Smooth muscle cell (in vitro differentiated cells): ENCODE measurements around the gene TUBB1. TPM values are rescaled to one million over a fixed set of nuclear protein-coding genes. Genes with fewer than 3 reads are reported as not detected.
A peak's percentile ranks its signal among the peaks of the same experiment; 100 is the strongest.

Experiments used
- DNase-seq: peaks from one replicate; lab custom pipeline; 2025; ENCODE audit not compliant: unreplicated experiment; lab: John Stamatoyannopoulos, UW
- H2AFZ ChIP-seq: fragments of 200-600 bp; sonication (generic); 2 replicates; pipeline ENCODE4 v1.6.0; 2016; ENCODE audit warnings: antibody characterized with exemption, low read depth, mild to moderate bottlenecking
- H3F3A ChIP-seq: fragments of 200-600 bp; sonication (generic); 2 replicates; pipeline ENCODE4 v1.6.0; 2017; ENCODE audit warnings: antibody characterized with exemption, low read depth
- H3K27ac ChIP-seq: fragments of 200-600 bp; sonication (generic); 2 replicates; pipeline ENCODE4 v1.5.1; 2016; ENCODE audit warnings: low read depth, mild to moderate bottlenecking
- H3K27me3 ChIP-seq: fragments of 200-600 bp; sonication (generic); 2 replicates; pipeline ENCODE4 v1.6.1; 2016; ENCODE audit warnings: low read depth, mild to moderate bottlenecking
- H3K36me3 ChIP-seq: fragments of 200-600 bp; sonication (generic); 2 replicates; pipeline ENCODE4 v1.5.1; 2016; ENCODE audit warnings: low read depth
- H3K4me1 ChIP-seq: fragments of 200-600 bp; sonication (generic); 2 replicates; pipeline ENCODE4 v1.5.1; 2016; ENCODE audit warnings: low read depth
- H3K4me2 ChIP-seq: fragments of 200-600 bp; sonication (generic); 2 replicates; pipeline ENCODE4 v1.6.0; 2016; ENCODE audit warnings: mild to moderate bottlenecking
- H3K4me3 ChIP-seq: fragments of 200-600 bp; sonication (generic); 2 replicates; pipeline ENCODE4 v1.5.1; 2016; ENCODE audit warnings: mild to moderate bottlenecking
- H3K79me2 ChIP-seq: fragments of 200-600 bp; sonication (generic); 2 replicates; pipeline ENCODE4 v1.6.0; 2016; ENCODE audit warnings: low read depth, mild to moderate bottlenecking
- H3K9ac ChIP-seq: fragments of 200-600 bp; sonication (generic); 2 replicates; pipeline ENCODE4 v1.6.0; 2016; ENCODE audit warnings: low read depth
- H3K9me3 ChIP-seq: fragments of 200-600 bp; sonication (generic); replicated peaks from 2 replicates; pipeline ENCODE4 v1.5.1; 2016; ENCODE audit warnings: low read depth
- H4K20me1 ChIP-seq: fragments of 200-600 bp; sonication (generic); 2 replicates; pipeline ENCODE4 v1.6.0; 2016; ENCODE audit warnings: low read depth
- CTCF ChIP-seq: fragments of 200-600 bp; sonication (generic); IDR thresholded peaks from 2 replicates; pipeline ENCODE4 v1.5.1; 2017; ENCODE audit warnings: borderline replicate concordance, mild to moderate bottlenecking, antibody characterized with exemption; ENCODE audit not compliant: insufficient read depth, poor library complexity, severe bottlenecking
- WGBS: methylation state at CpG from one replicate; pipeline ENCODE4 v1.1.7; 2016; ENCODE audit warnings: low lambda C conversion rate; 5-methylcytosine and 5-hydroxymethylcytosine counted together
- polyA plus RNA-seq: library from polyadenylated mRNA; unstranded; fragments of >200 nt; fragmentation: Nextera tagmentation; extraction: Ambion mirVana; gene quantifications from 2 replicates; pipeline ENCODE4 v1.2.1, GENCODE V29; 2016
- total RNA-seq: library from RNA; depleted of rRNA; stranded (reverse); fragments of >200 nt; gene quantifications from 2 replicates; pipeline ENCODE4 v1.2.3, GENCODE V29; 2014

The TUBB1 gene
- total and polyA plus RNA-seq, 2 experiments from 2014 or later, result 0.67 TPM; not detected in 1

GRCh38 chr20:59042151-59042795, 23.0 kb downstream of the TUBB1 start, which contains the start of gene PRELID3B:
TSS of gene PRELID3B (minus strand) at chr20:59042786. CDS start at chr20:59042730, 56 bp downstream.
- Histone ChIP-seq H3F3A (no peaks in the 10 kb centered on the region), H3K79me2 (peaks cover 53% of the 10 kb centered on the region), H2AFZ (peak within 1 kb of the TSS; percentile 99), H3K4me2 (peak within 1 kb of the TSS; percentile 93), H3K27ac (peak within 1 kb of the TSS; percentile 36), H3K4me1 (no peaks in the 10 kb centered on the region), H3K36me3 (peaks cover 6% of the 10 kb centered on the region), H3K27me3 (no peaks in the 10 kb centered on the region), H3K9ac (peak within 1 kb of the TSS; percentile 73), H4K20me1 (no peaks in the 10 kb centered on the region), H3K4me3 (peak within 1 kb of the TSS; percentile 77), H3K9me3 (no peaks in the 10 kb centered on the region)
- no peak for DNase-seq
- no peak for TF ChIP-seq CTCF
- WGBS, result 6% methylated on average over 46 of the region's 50 CpGs

GRCh38 chr20:59042796-59043631, 23.8 kb downstream of the TUBB1 start:
- no peaks in the 10 kb centered on the region for H3K4me1 ChIP-seq
- TF ChIP-seq CTCF, result no peak
- H3K27me3 ChIP-seq, result no peaks in the 10 kb centered on the region
- peak overlapping the region; percentile 99 for H2AFZ ChIP-seq
- H3F3A ChIP-seq, result no peaks in the 10 kb centered on the region
- H4K20me1 ChIP-seq, result no peaks in the 10 kb centered on the region
- WGBS, result 28% methylated on average over 52 of the region's 66 CpGs
- peak overlapping the region; percentile 15 for H3K9ac ChIP-seq
- peak; percentile 73 for DNase-seq
- H3K4me2 ChIP-seq, result peak overlapping the region; percentile 93
- peak overlapping the region; percentile 36 for H3K27ac ChIP-seq
- H3K9me3 ChIP-seq, result no peaks in the 10 kb centered on the region
- peaks cover 46% of the 10 kb centered on the region for H3K79me2 ChIP-seq
- peaks cover 2% of the 10 kb centered on the region for H3K36me3 ChIP-seq
- peak overlapping the region; percentile 77 for H3K4me3 ChIP-seq

- 84% methylated on average over 3 of the region's 3 CpGs for WGBS
- no peak overlapping the region for H3K4me2 ChIP-seq
- no peak for TF ChIP-seq CTCF
- peak overlapping the region; percentile 36 for H3K27ac ChIP-seq
- H3F3A ChIP-seq, result no peaks in the 10 kb centered on the region
- H4K20me1 ChIP-seq, result no peaks in the 10 kb centered on the region
- H3K4me3 ChIP-seq, result no peak overlapping the region
- no peaks in the 10 kb centered on the region for H3K36me3 ChIP-seq
- H2AFZ ChIP-seq, result peak overlapping the region; percentile 94
- H3K9me3 ChIP-seq, result no peaks in the 10 kb centered on the region
- no peak overlapping the region for H3K9ac ChIP-seq
- no peaks in the 10 kb centered on the region for H3K4me1 ChIP-seq
- H3K79me2 ChIP-seq, result peaks cover 39% of the 10 kb centered on the region
- no peak for DNase-seq
- H3K27me3 ChIP-seq, result no peaks in the 10 kb centered on the region
Measured at GRCh38 chr20:59043698-59044097, 24.5 kb downstream of the TUBB1 start.
